ENCODE results near the gene RAB34.

- TF ChIP-seq CTCF (IDR thresholded peaks at IDR 0.05; ENCODE audit: insufficient read depth, low read depth, low read length) (peak; percentile 99), EZH2 (IDR thresholded peaks at IDR 0.05; ENCODE audit: insufficient read depth, low read length) (no peak)
Measured at GRCh38 chr17:28750178-28751047, 32.7 kb upstream of the RAB34 start.
